AG09309 (cell line): ENCODE results near the gene CENPX.
A peak's percentile ranks its signal among the peaks of the same experiment; 100 is the strongest.

Source experiments
- DNase-seq: peaks from one replicate; pipeline ENCODE4 v3.0.0-alpha.2; 2010; ENCODE audit warnings: low read depth
- H3K4me3 ChIP-seq: 2 replicates; pipeline ENCODE4 v1.5.1; 2011; ENCODE audit warnings: mild to moderate bottlenecking, low read depth, low read length, moderate library complexity; ENCODE audit not compliant: control insufficient read depth
- TF ChIP-seq, protein P1 (sequence below): IDR thresholded peaks from 2 replicates; pipeline ENCODE4 v1.5.1; 2011; ENCODE audit warnings: mild to moderate bottlenecking, low read depth, low read length, inconsistent platforms; ENCODE audit not compliant: insufficient read depth, control insufficient read depth; ENCODE audit errors: missing control alignments

CENPX gene

DNA sequence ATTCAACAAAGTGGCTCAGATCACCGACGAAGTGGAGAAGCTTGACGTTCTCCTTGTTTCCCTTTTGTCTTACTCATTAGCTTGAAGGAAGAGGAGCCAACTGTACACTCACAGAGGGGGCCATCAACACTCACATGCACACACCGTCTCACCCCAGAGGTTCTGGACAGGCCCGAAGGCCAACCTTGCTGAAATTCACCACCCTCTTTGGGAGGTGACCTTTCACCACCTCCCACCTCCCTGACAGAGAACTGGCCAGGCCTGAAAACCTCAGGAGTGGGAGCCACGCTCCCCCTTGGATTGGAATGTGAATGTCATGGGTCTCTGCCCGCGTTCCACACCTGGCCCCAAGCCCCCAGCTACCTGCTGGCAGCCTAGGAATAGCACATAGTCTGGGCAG, 12.8 kb upstream of the CENPX start:
- no peak overlapping the region for H3K4me3 ChIP-seq
- DNase-seq: no peak
- TF ChIP-seq, protein P1, sequence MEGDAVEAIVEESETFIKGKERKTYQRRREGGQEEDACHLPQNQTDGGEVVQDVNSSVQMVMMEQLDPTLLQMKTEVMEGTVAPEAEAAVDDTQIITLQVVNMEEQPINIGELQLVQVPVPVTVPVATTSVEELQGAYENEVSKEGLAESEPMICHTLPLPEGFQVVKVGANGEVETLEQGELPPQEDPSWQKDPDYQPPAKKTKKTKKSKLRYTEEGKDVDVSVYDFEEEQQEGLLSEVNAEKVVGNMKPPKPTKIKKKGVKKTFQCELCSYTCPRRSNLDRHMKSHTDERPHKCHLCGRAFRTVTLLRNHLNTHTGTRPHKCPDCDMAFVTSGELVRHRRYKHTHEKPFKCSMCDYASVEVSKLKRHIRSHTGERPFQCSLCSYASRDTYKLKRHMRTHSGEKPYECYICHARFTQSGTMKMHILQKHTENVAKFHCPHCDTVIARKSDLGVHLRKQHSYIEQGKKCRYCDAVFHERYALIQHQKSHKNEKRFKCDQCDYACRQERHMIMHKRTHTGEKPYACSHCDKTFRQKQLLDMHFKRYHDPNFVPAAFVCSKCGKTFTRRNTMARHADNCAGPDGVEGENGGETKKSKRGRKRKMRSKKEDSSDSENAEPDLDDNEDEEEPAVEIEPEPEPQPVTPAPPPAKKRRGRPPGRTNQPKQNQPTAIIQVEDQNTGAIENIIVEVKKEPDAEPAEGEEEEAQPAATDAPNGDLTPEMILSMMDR: no peak

DNA sequence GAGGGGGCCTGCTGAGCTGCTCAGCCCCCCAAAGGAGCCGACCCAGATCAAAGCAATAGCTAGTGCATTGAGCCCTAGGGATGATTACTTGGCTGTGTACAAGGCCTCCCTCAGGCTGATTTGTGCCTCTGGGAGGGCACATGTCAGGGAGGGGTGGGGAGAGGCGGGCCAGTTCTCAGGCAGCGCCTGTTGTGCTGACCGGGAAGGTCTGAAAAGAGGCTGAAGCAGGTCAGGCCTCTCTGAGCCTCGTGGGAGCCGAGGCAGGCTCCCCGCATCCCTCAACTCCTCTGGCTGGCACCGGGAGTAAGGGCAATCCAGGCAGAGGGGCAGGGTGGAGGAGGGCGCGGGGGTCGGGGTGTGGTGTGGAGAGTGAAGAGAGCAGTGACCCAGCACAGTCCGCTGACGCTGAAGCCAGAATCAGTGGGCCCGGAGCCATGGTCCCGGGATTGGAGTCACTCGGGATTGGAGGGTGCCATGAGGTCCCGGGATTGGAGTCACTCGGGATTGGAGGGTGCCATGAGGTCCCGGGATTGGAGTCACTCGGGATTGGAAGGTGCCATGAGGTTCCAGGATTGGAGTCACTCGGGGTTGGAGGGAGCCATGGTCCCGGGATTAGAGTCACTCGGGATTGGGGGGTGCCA, 11.8 kb upstream of the CENPX start:
- H3K4me3 ChIP-seq: no peak overlapping the region
- TF ChIP-seq, protein P1: no peak
- DNase-seq: no peak

DNA sequence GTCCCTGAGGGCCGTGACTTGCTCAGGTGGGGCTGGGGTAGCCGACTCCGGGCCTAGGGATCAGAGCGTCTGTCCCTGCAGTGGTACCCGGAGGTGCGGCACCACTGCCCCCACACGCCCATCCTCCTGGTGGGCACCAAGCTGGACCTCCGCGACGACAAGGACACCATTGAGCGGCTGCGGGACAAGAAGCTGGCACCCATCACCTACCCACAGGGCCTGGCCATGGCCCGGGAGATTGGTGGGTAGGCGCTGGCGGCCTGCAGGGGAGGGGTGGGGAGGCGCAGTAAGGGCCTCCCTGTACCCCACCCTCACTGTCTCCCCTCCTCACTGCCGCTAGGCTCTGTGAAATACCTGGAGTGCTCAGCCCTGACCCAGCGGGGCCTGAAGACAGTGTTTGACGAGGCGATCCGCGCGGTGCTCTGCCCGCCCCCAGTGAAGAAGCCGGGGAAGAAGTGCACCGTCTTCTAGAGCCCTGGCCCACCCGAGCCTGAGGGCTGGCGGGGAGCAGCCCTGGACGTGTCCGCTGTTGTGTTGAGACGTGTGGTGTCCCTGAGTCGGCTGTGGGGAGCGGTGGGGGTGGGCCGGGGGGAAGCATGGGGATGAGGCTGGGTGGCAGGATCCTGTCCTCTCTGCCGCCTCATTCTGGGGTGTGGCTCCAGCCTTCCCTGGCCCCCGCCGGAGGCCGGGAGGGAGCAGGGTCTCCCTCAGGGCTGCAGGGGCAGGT, 10.8 kb upstream of the CENPX start:
- no peak overlapping the region for H3K4me3 ChIP-seq
- TF ChIP-seq, protein P1: no peak
- no peak for DNase-seq

- TF ChIP-seq, protein P1: no peak
- peak overlapping the region; percentile 22 for H3K4me3 ChIP-seq
- no peak for DNase-seq
These were observed 9.4 kb upstream of the CENPX start for GRCh38 chr17:82031885-82032627.

DNA sequence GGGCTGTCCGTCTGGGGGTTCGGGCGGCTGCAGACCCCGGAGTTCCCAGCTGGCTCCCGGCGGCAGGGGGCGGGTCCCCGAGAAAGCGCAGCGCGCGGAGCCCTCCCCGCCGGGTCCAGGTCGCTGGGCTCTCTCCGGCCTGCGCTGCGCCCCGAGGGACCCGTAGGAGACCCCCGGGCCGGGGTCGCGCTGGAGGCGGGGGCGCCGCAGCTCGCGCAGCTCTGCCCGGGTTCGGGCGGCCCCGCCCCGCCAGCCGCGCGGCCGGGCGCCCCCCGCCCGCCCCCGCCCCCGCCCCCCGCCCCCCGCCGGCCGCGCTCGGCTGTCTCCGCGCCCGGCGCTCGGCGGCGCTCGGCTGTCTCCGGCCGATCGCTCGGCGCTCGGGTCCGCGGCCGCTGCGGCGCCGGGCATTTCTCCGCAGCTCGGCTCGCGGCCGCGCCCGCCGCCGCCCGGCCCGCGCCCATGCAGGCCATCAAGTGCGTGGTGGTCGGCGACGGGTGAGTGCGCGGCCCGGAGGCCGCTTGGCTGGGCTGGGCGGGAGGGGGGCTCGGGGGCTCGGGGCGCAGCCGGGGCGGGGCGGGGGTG, 8.7 kb upstream of the CENPX start, which contains the start of gene RAC3:
Gene RAC3, plus strand, starts transcription at position 376 of the 582 bp plus-strand sequence. Its CDS starts 84 bp downstream, at position 460.
- TF ChIP-seq, protein P1: no peak
- H3K4me3 ChIP-seq: peak within 1 kb of the TSS; percentile 50
- no peak for DNase-seq

GRCh38 chr17:82030470-82031302, 8.0 kb upstream of the CENPX start:
- TF ChIP-seq, protein P1: peak; percentile 84

More at GRCh38 chr17:82030470-82031302, 8.0 kb upstream of the CENPX start:
- peak overlapping the region; percentile 50 for H3K4me3 ChIP-seq
- peak; percentile 38 for DNase-seq
